CD4-positive, alpha-beta memory T cell (primary cell): ENCODE data around the gene MMP17. TPM values are rescaled to one million over a fixed set of nuclear protein-coding genes. Genes with fewer than 3 reads are reported as not detected.
A peak's percentile ranks its signal among the peaks of the same experiment; 100 is the strongest.

Experiments
- CTCF ChIA-PET: fragments of 350-600 bp; sonication (Branson Sonifier 250); formaldehyde crosslinking; loops from one replicate; lab custom pipeline; 2021; ENCODE audit warnings: inconsistent platforms; ENCODE audit not compliant: partially characterized antibody; lab: Charles Lee
- POLR2A ChIA-PET: fragments of 350-600 bp; sonication (Branson Sonifier 250); formaldehyde crosslinking; loops from one replicate; lab custom pipeline; 2021; ENCODE audit not compliant: partially characterized antibody; lab: Charles Lee
- DNase-seq, 5 donors: peaks; one replicate each; pipeline versions ENCODE4 v3.0.0 to v3.0.0-alpha.2; 2020 to 2022; ENCODE audit warnings: mixed read lengths in 1 of 5
- H3K27ac ChIP-seq: one replicate; pipeline ENCODE4 v1.7.0; 2013; ENCODE audit warnings: low read depth, low read length
- H3K27me3 ChIP-seq: 2 replicates; pipeline ENCODE4 v1.7.0; 2013; ENCODE audit warnings: mild to moderate bottlenecking, low read length, moderate library complexity; ENCODE audit not compliant: insufficient read depth
- H3K36me3 ChIP-seq: 2 replicates; pipeline ENCODE4 v1.7.0; 2013; ENCODE audit warnings: mild to moderate bottlenecking, low read length, moderate library complexity; ENCODE audit not compliant: insufficient read depth
- H3K4me1 ChIP-seq: 2 replicates; pipeline ENCODE4 v1.7.0; 2013; ENCODE audit warnings: mild to moderate bottlenecking, low read length, moderate library complexity; ENCODE audit not compliant: insufficient read depth
- H3K4me3 ChIP-seq, 2 donors: one replicate each; pipeline ENCODE4 v1.7.0; 2013; ENCODE audit warnings: low read length in 2 of 2, mild to moderate bottlenecking in 1 of 2
- H3K9me3 ChIP-seq, 2 donors: one replicate each; pipeline ENCODE4 v1.7.0; 2013; ENCODE audit warnings: low read length in 2 of 2, control low read depth in 1 of 2; ENCODE audit not compliant: control insufficient read depth in 1 of 2
- H3K27ac Mint-ChIP-seq, 7 donors: one replicate each; pipeline ENCODE4 v1.8.0; 2020 to 2021; ENCODE audit warnings: mixed read lengths in 7 of 7, mild to moderate bottlenecking in 6 of 7, inconsistent platforms in 3 of 7, moderate library complexity in 3 of 7
- H3K27me3 Mint-ChIP-seq, 2 donors: one replicate each; pipeline ENCODE4 v1.8.0; 2020 to 2021; ENCODE audit warnings: mixed read lengths in 2 of 2
- H3K36me3 Mint-ChIP-seq, 2 donors: one replicate each; pipeline ENCODE4 v1.8.0; 2020 to 2021; ENCODE audit warnings: mixed read lengths in 2 of 2, inconsistent platforms in 1 of 2, mild to moderate bottlenecking in 1 of 2
- H3K4me1 Mint-ChIP-seq, 4 donors: one replicate each; pipeline ENCODE4 v1.8.0; 2020 to 2021; ENCODE audit warnings: mixed read lengths in 4 of 4, mild to moderate bottlenecking in 1 of 4
- H3K4me3 Mint-ChIP-seq, 8 donors: one replicate each; pipeline ENCODE4 v1.8.0; 2020 to 2021; ENCODE audit warnings: mixed read lengths in 8 of 8, mild to moderate bottlenecking in 7 of 8, moderate library complexity in 6 of 8, inconsistent platforms in 3 of 8
- H3K9me3 Mint-ChIP-seq, 8 donors: one replicate each; pipeline ENCODE4 v1.8.0; 2020 to 2021; ENCODE audit warnings: mixed read lengths in 8 of 8, mild to moderate bottlenecking in 5 of 8, inconsistent platforms in 3 of 8, moderate library complexity in 1 of 8
- intact Hi-C: fragments of 100-400 bp; cut with micrococcal nuclease; formaldehyde crosslinking; loops from one replicate; pipeline ENCODE4 v1.15.1; 2023
- polyA plus RNA-seq, 2 donors: library from polyadenylated mRNA; unstranded; fragments of 300-500 nt; fragmentation: Illumina TruSeq; gene quantifications; one replicate each; pipeline ENCODE4 v1.2.3, GENCODE V29; 2021
- total RNA-seq, 2 experiments: library from RNA; stranded (reverse); gene quantifications; one replicate each; pipeline ENCODE4 v1.2.3, GENCODE V29; 2021

MMP17 gene
- total and polyA plus RNA-seq, 4 experiments from 2014 or later = 0.32 to 0.94 TPM; not detected in 2

GRCh38 chr12:131863711-131864396, 35.7 kb downstream of the MMP17 start:
- Mint-ChIP-seq H3K9me3 (peaks cover 0 to 3% (median 0%) of the 10 kb centered on the region in 8 donors), H3K36me3 (no peaks in the 10 kb centered on the region), H3K27me3 (peaks cover 1 to 2% of the 10 kb centered on the region in 2 donors), H3K4me1 (peaks cover 4 to 13% (median 10%) of the 10 kb centered on the region in 4 donors), H3K4me3 (no peak overlapping the region), H3K27ac (no peak overlapping the region)
- H3K27me3 ChIP-seq = no peaks in the 10 kb centered on the region
- intact Hi-C loops = no loop called here
- ChIA-PET POLR2A (no interaction called here), CTCF (interaction anchor here (1.3 kb wide), 1 partner anchor 86 kb away, joined by 3 read pairs; the partner anchor contains the start of gene EP400)
- no peaks in the 10 kb centered on the region for H3K9me3 ChIP-seq
- H3K27ac ChIP-seq = no peak overlapping the region
- no peak for DNase-seq
- H3K4me3 ChIP-seq = no peak overlapping the region
- H3K4me1 ChIP-seq = peaks cover 15% of the 10 kb centered on the region
- H3K36me3 ChIP-seq = no peaks in the 10 kb centered on the region

GRCh38 chr12:131864469-131864868, 36.3 kb downstream of the MMP17 start:
- DNase-seq = no peak
- ChIA-PET POLR2A (no interaction called here), CTCF (interaction anchor here (1.3 kb wide), 1 partner anchor 85 kb away, joined by 3 read pairs; the partner anchor contains the start of gene EP400)
- Mint-ChIP-seq H3K4me3 (no peak overlapping the region), H3K27ac (no peak overlapping the region), H3K36me3 (no peaks in the 10 kb centered on the region), H3K4me1 (peaks cover 4 to 13% (median 10%) of the 10 kb centered on the region in 4 donors), H3K9me3 (peaks cover 0 to 3% (median 0%) of the 10 kb centered on the region in 8 donors), H3K27me3 (peaks cover 1 to 2% of the 10 kb centered on the region in 2 donors)
- Histone ChIP-seq H3K36me3 (no peaks in the 10 kb centered on the region), H3K4me3 (no peak overlapping the region), H3K9me3 (no peaks in the 10 kb centered on the region), H3K27ac (no peak overlapping the region), H3K4me1 (peaks cover 15% of the 10 kb centered on the region), H3K27me3 (no peaks in the 10 kb centered on the region)
- intact Hi-C loops = no loop called here

- Mint-ChIP-seq H3K9me3 (peaks cover 0 to 3% (median 0%) of the 10 kb centered on the region in 8 donors), H3K36me3 (no peaks in the 10 kb centered on the region), H3K27ac (peak overlapping the region in 1 of 7 donors; percentile 49), H3K4me1 (peaks cover 4 to 12% (median 9%) of the 10 kb centered on the region in 4 donors), H3K4me3 (no peak overlapping the region), H3K27me3 (peaks cover 1 to 2% of the 10 kb centered on the region in 2 donors)
- no peak for DNase-seq
- H3K4me3 ChIP-seq = no peak overlapping the region
- no peaks in the 10 kb centered on the region for H3K27me3 ChIP-seq
- POLR2A ChIA-PET = no interaction called here
- H3K36me3 ChIP-seq = no peaks in the 10 kb centered on the region
- H3K4me1 ChIP-seq = peaks cover 14% of the 10 kb centered on the region
- no peak overlapping the region for H3K27ac ChIP-seq
- CTCF ChIA-PET = interaction anchor here (1.3 kb wide), 1 partner anchor 84 kb away, joined by 3 read pairs; the partner anchor contains the start of gene EP400
- no peaks in the 10 kb centered on the region for H3K9me3 ChIP-seq
- intact Hi-C loops = no loop called here
Measured at GRCh38 chr12:131865180-131865875, 37.1 kb downstream of the MMP17 start.

GRCh38 chr12:131867471-131867870, 39.3 kb downstream of the MMP17 start:
- Histone ChIP-seq H3K27me3 (no peaks in the 10 kb centered on the region), H3K27ac (no peak overlapping the region), H3K4me1 (no peaks in the 10 kb centered on the region), H3K36me3 (no peaks in the 10 kb centered on the region), H3K4me3 (no peak overlapping the region), H3K9me3 (no peaks in the 10 kb centered on the region)
- H3K4me1 Mint-ChIP-seq = no peaks in the 10 kb centered on the region
- H3K9me3 Mint-ChIP-seq = peaks cover 0 to 3% (median 0%) of the 10 kb centered on the region in 8 donors
- POLR2A ChIA-PET = no interaction called here
- intact Hi-C loops = no loop called here
- H3K4me3 Mint-ChIP-seq = no peak overlapping the region
- H3K36me3 Mint-ChIP-seq = no peaks in the 10 kb centered on the region
- H3K27me3 Mint-ChIP-seq = peaks cover 0 to 1% of the 10 kb centered on the region in 2 donors
- DNase-seq = no peak
- H3K27ac Mint-ChIP-seq = no peak overlapping the region
- CTCF ChIA-PET = no interaction called here

- no peak overlapping the region for H3K4me3 ChIP-seq
- no peaks in the 10 kb centered on the region for H3K4me1 Mint-ChIP-seq
- H3K4me1 ChIP-seq = no peaks in the 10 kb centered on the region
- CTCF ChIA-PET = no interaction called here
- no peaks in the 10 kb centered on the region for H3K27me3 ChIP-seq
- H3K27me3 Mint-ChIP-seq = no peaks in the 10 kb centered on the region
- intact Hi-C loops = no loop called here
- H3K9me3 ChIP-seq = no peaks in the 10 kb centered on the region
- H3K27ac ChIP-seq = no peak overlapping the region
- H3K9me3 Mint-ChIP-seq = peaks cover 0 to 3% (median 0%) of the 10 kb centered on the region in 8 donors
- no peaks in the 10 kb centered on the region for H3K36me3 ChIP-seq
- no peak overlapping the region for H3K4me3 Mint-ChIP-seq
- no peaks in the 10 kb centered on the region for H3K36me3 Mint-ChIP-seq
- POLR2A ChIA-PET = no interaction called here
- H3K27ac Mint-ChIP-seq = no peak overlapping the region
- DNase-seq = no peak
Measured at GRCh38 chr12:131867891-131868675, 39.9 kb downstream of the MMP17 start.

- POLR2A ChIA-PET = no interaction called here
Measured at GRCh38 chr12:131869871-131870418, 41.8 kb downstream of the MMP17 start.

More at GRCh38 chr12:131869871-131870418, 41.8 kb downstream of the MMP17 start:
- Mint-ChIP-seq H3K36me3 (no peaks in the 10 kb centered on the region), H3K27ac (peak overlapping the region in 1 of 7 donors; percentile 70), H3K9me3 (peaks cover 0 to 12% (median under 1%) of the 10 kb centered on the region in 8 donors), H3K4me1 (no peaks in the 10 kb centered on the region), H3K27me3 (no peaks in the 10 kb centered on the region), H3K4me3 (no peak overlapping the region)
- CTCF ChIA-PET = no interaction called here
- no peaks in the 10 kb centered on the region for H3K27me3 ChIP-seq
- H3K4me1 ChIP-seq = no peaks in the 10 kb centered on the region
- H3K27ac ChIP-seq = no peak overlapping the region
- H3K4me3 ChIP-seq = no peak overlapping the region
- no peak for DNase-seq
- intact Hi-C loops = no loop called here
- no peaks in the 10 kb centered on the region for H3K36me3 ChIP-seq
- no peaks in the 10 kb centered on the region for H3K9me3 ChIP-seq
